GM19438 (cell line): Measurements from ENCODE around the gene LRRIQ3.
"Not testable (repeated sequence)": the region's sequence is repeated elsewhere in the genome, so short reads cannot be mapped to it uniquely, and the experiment has no call there.

Experiments used
- ATAC-seq: cut with Tn5 transposase; IDR thresholded peaks from one replicate; pipeline ENCODE4 v1.9.1; 2021; ENCODE audit warnings: low read depth; ENCODE audit not compliant: unreplicated experiment

The LRRIQ3 gene

GRCh38 chr1:74117370-74117769 is 80.6 kb downstream of the LRRIQ3 start:
- not testable (repeated sequence) for ATAC-seq

- no peak for ATAC-seq
Measured at GRCh38 chr1:74113333-74113732, 84.6 kb downstream of the LRRIQ3 start.

GRCh38 chr1:74107394-74107793 is 90.6 kb downstream of the LRRIQ3 start:
- ATAC-seq, result no peak

GRCh38 chr1:74091371-74091770 is 106.6 kb downstream of the LRRIQ3 start:
- ATAC-seq, result no peak

GRCh38 chr1:74083128-74083527 is 114.8 kb downstream of the LRRIQ3 start:
- ATAC-seq, result no peak

GRCh38 chr1:74065081-74065480 is 132.9 kb downstream of the LRRIQ3 start:
- ATAC-seq, result no peak

GRCh38 chr1:74057719-74058118 is 140.3 kb downstream of the LRRIQ3 start:
- no peak for ATAC-seq

- no peak for ATAC-seq
Measured at GRCh38 chr1:74053407-74053806, 144.6 kb downstream of the LRRIQ3 start.

GRCh38 chr1:74050386-74050785 is 147.6 kb downstream of the LRRIQ3 start:
- no peak for ATAC-seq

- ATAC-seq, result no peak
Measured at GRCh38 chr1:74038042-74038441, 159.9 kb downstream of the LRRIQ3 start.

- no peak for ATAC-seq
Measured at GRCh38 chr1:74012583-74012982, 185.4 kb downstream of the LRRIQ3 start.

- no peak for ATAC-seq
Measured at GRCh38 chr1:74011736-74012135, 186.2 kb downstream of the LRRIQ3 start.

GRCh38 chr1:74010206-74010605 is 187.8 kb downstream of the LRRIQ3 start:
- ATAC-seq, result no peak

- no peak for ATAC-seq
Measured at GRCh38 chr1:74005533-74005932, 192.4 kb downstream of the LRRIQ3 start.

- no peak for ATAC-seq
Measured at GRCh38 chr1:74003806-74004205, 194.2 kb downstream of the LRRIQ3 start.

- ATAC-seq, result no peak
Measured at GRCh38 chr1:73998348-73998959, 199.5 kb downstream of the LRRIQ3 start.

GRCh38 chr1:73980324-73981040 is 217.5 kb downstream of the LRRIQ3 start:
- no peak for ATAC-seq

GRCh38 chr1:73979684-73980083 is 218.3 kb downstream of the LRRIQ3 start:
- ATAC-seq, result no peak

GRCh38 chr1:73978964-73979363 is 219.0 kb downstream of the LRRIQ3 start:
- no peak for ATAC-seq
